Stimulated activated naive CD8-positive, alpha-beta T cell treated with anti-CD3 and anti-CD28 coated beads, Interleukin-15, Interleukin-2, amounts not matched to agents 100 U/mL and 50 U/mL, for 24 hours (primary cell): ENCODE measurements around the gene MYT1.

Source experiments
- ATAC-seq: fragments of 150-1000 bp; cut with Tn5 transposase; one replicate; pipeline ENCODE4 v1.10.0; 2021
- DNase-seq: peaks from one replicate; pipeline ENCODE4 v3.0.0; 2021

The MYT1 gene

GRCh38 chr20:64193058-64193457, 28.8 kb downstream of the MYT1 start:
- no peak for DNase-seq
- ATAC-seq = no peak

- no peak for ATAC-seq
- DNase-seq = no peak
These were observed 30.0 kb downstream of the MYT1 start for GRCh38 chr20:64194269-64194668.

GRCh38 chr20:64196309-64196708, 32.1 kb downstream of the MYT1 start:
- DNase-seq (no peak), ATAC-seq (no peak)

- ATAC-seq (no peak), DNase-seq (no peak)
These were observed 32.6 kb downstream of the MYT1 start for GRCh38 chr20:64196847-64197306.

GRCh38 chr20:64198347-64198746, 34.1 kb downstream of the MYT1 start:
- ATAC-seq = no peak
- DNase-seq = no peak

GRCh38 chr20:64199395-64199794, 35.1 kb downstream of the MYT1 start:
- no peak for ATAC-seq
- no peak for DNase-seq

- ATAC-seq = no peak
- DNase-seq = no peak
These were observed 36.5 kb downstream of the MYT1 start for GRCh38 chr20:64200740-64201139.

GRCh38 chr20:64201653-64202052, 37.4 kb downstream of the MYT1 start:
- no peak for ATAC-seq
- no peak for DNase-seq

GRCh38 chr20:64203037-64203777, 39.0 kb downstream of the MYT1 start:
- no peak for DNase-seq
- ATAC-seq = no peak

GRCh38 chr20:64205611-64206026, 41.4 kb downstream of the MYT1 start:
- DNase-seq (no peak), ATAC-seq (no peak)

- DNase-seq (no peak), ATAC-seq (no peak)
These were observed 42.4 kb downstream of the MYT1 start for GRCh38 chr20:64206614-64207013.

- DNase-seq (no peak), ATAC-seq (no peak)
These were observed 43.7 kb downstream of the MYT1 start for GRCh38 chr20:64207641-64208590.

- ATAC-seq (no peak), DNase-seq (no peak)
These were observed 44.9 kb downstream of the MYT1 start for GRCh38 chr20:64209148-64209547.

GRCh38 chr20:64210656-64211369, 46.6 kb downstream of the MYT1 start:
- DNase-seq (no peak), ATAC-seq (no peak)

- ATAC-seq (no peak), DNase-seq (no peak)
These were observed 47.8 kb downstream of the MYT1 start for GRCh38 chr20:64211874-64212658.

GRCh38 chr20:64212755-64213154, 48.5 kb downstream of the MYT1 start:
- ATAC-seq = no peak
- DNase-seq = no peak

- no peak for ATAC-seq
These were observed 49.9 kb downstream of the MYT1 start for GRCh38 chr20:64214113-64214512.

GRCh38 chr20:64214952-64215351, 50.7 kb downstream of the MYT1 start:
- ATAC-seq = no peak
- no peak for DNase-seq

More at GRCh38 chr20:64214113-64214512, 49.9 kb downstream of the MYT1 start:
- no peak for DNase-seq

- ATAC-seq = no peak
- no peak for DNase-seq
These were observed 51.8 kb downstream of the MYT1 start for GRCh38 chr20:64216036-64216435.

- DNase-seq = no peak
These were observed 52.7 kb downstream of the MYT1 start for GRCh38 chr20:64216910-64217309.

GRCh38 chr20:64217539-64218221, 53.4 kb downstream of the MYT1 start:
- ATAC-seq (no peak), DNase-seq (no peak)

More at GRCh38 chr20:64216910-64217309, 52.7 kb downstream of the MYT1 start:
- no peak for ATAC-seq
